HG02642 (cell line): ENCODE measurements around the gene AFF3.
"Not testable (repeated sequence)": the region's sequence is repeated elsewhere in the genome, so short reads cannot be mapped to it uniquely, and the experiment has no call there.

Source experiments
- ATAC-seq: cut with Tn5 transposase; IDR thresholded peaks from one replicate; pipeline ENCODE4 v1.9.1; 2021; ENCODE audit warnings: mild to moderate bottlenecking; ENCODE audit not compliant: unreplicated experiment, poor library complexity

AFF3 gene

GRCh38 chr2:99948010-99948409, 194.4 kb downstream of the AFF3 start:
- no peak for ATAC-seq

GRCh38 chr2:99947366-99947765, 195.0 kb downstream of the AFF3 start:
- not testable (repeated sequence) for ATAC-seq

- no peak for ATAC-seq
Measured at GRCh38 chr2:99944019-99944418, 198.4 kb downstream of the AFF3 start.

DNA sequence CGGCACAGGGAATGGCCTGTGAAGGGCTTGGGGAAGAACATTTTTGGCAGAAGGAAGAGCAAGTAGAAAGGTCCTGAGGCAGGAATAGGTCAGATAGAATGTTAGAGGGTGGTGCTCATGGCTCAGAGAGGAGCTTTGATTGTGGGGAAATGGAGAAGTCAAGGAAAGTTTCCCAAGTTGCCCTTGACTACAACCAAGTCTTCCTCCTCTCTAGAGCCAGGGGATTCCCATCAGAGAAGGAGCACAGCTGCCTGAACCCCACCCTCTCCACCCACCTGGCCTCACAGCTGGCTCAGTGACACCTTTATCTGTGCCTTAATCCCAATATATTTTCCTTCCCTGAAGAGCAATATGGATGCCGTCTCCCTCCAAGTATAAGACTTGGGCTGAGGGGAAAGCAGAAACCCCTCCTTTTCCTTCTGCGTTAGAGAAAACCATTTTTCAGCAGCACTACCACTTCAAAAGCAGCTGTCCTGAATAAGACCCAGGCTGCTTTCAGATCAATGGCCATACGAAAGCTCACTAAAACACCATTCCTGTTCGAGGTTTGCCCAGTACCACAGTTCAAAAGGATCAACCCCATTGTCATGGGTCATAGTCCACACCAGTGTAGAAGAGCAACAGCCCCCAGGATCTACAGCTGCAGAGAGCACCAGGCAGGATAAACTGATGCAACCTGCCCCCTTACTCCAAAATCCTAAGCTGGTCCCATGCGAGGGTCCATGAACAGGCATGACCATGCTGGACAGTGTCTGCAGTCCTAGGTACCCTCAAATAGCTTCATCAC, 199.6 kb downstream of the AFF3 start:
- ATAC-seq: no peak

GRCh38 chr2:99940963-99941362, 201.4 kb downstream of the AFF3 start:
- no peak for ATAC-seq

DNA sequence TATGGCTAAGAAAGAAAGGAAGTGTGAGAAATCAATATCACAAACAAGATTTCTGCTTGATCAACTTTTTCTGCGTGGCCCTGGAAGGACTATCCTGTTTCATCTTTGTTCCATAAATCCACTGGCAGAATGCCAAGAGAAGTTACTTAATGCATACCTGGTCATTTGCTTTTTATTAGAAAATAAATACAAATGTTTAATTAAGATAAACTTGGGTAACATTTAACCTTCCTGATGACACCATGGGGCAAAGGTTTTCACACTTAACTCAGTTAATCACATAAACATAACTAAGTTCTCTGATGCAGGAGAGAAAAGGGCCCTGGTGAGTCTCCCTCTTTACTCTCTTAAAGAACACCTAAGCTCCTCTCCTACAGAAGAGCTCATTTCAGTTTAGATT, 203.3 kb downstream of the AFF3 start:
- ATAC-seq: no peak

DNA sequence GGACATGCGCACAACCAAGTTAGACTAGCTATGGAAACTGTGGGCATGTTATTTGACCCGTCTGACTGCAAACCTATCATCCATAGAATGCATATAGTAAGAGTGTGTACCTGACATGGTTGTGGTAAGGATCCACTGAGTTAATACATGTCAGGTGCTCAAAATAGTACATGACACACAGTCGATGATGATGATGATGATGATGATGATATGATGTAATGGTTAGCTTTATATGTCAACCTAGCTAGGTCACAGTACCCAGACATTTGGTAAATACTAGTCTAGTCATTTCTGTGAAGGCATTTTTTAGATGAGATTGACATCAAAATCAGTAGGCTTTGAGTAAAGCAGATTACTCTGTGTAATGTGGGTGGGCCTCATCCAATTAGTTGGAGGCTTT, 204.1 kb downstream of the AFF3 start:
- ATAC-seq: no peak

DNA sequence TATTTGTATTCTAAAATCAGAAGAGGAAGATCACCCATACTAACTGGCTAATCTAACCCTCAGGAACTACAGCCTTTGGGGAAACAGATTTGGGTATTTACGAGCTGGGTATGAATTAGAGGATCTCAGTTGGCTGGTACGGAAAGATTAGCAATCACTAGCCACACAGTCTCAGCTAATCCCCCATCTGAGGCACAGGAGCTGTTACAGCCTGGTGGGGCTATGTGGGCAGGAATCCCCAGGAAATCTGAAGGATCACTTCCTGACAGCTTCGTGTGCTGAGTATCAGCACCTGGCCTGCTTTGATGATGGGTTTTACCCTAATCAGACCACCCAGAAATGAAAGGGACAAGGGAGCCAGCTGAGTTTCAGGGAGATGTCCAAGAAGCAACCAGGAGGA, 206.3 kb downstream of the AFF3 start:
- ATAC-seq: no peak

DNA sequence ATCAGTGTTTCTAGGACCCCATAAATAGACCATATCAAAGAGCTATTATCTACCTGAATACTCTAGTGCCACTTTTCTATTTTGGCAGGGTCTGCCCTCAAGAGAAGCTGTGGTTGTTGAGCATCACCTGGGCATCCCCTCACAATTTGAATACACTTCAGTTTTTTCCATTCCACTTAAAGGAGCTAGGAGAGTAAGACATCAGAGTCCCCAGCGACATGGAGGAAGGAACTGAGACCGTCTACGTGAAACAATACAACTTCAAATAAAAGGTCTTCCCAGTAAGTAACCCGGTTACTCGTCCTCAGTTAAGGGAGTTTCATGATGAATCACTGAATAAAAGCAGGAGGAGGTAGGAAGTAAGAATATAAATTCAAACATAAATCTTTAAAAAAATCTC, 206.7 kb downstream of the AFF3 start:
- no peak for ATAC-seq

DNA sequence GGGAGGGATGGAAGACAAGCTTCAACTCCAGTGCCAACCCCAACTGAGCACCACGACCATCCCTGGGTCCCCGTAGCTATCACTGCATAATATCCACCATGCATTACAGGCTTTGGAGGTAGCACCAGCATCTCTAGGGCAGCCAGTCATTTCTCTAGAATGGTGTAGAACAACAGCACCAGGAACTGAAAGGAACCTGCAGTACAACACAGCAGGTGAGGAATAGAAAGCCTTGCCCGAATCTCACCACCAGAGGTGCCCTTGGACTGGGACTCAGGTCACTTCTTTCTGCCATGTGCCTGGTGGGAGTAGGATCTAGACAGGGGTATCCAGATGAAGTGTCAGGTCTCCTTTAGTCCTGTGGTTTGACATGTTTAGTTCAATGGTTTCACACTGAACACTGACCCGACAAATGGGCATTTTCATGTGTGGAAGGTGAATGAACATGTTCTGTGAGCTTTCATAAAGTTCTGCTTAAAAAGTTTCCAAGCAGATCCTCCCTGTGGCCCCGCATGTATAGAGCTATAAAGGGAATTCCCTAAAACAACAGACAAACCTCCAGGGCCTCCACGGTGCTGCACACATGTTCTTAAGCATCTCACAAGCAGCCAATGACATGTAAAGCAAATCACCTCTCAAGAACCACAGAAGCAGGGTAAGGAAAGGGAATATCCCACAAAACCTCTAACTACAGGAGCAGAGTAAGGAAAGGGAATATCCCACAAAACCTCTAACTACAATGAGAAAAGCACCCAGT, 208.3 kb downstream of the AFF3 start:
- ATAC-seq: no peak

DNA sequence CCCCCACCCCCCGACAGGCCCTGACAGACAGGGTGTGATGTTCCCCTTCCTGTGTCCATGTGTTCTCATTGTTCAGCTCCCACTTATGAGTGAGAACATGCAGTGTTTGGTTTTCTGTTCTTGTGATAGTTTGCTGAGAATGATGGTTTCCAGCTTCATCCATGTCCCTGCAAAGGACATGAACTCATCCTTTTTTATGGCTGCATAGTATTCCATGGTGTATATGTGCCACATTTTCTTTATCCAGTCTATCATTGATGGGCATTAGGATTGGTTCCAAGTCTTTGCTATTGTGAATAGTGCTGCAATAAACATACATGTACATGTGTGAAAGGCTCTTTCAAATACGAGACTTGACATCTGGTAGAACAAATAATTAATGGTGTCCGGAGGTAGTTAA, 208.9 kb downstream of the AFF3 start:
- not testable (repeated sequence) for ATAC-seq

DNA sequence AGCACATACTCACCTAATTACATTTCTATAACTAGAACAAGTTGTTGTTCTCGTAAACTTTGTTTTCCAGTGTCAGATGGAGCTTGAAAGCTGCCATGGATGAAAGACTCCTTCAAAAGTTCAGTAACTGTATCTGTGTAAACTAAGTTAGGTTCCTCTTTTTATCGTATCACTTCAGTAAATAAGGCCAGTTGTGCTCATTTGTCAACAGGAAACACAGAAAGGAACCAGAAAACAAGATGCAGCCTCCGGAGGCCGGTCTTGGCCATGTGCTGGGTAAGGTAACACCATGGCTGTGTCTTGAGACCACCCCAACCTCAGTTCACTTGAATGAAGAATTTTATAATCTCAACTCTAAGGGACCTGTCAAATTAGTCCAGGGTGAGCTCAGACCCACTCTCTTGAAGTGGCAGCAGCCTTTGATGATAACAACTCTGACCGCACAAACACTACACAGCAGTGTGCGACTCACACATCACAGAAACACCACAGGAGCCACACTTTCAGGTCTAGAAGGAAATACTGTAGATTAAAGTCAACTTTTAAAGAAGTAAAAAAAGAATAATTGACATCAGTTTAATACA, 213.8 kb downstream of the AFF3 start:
- ATAC-seq: no peak

DNA sequence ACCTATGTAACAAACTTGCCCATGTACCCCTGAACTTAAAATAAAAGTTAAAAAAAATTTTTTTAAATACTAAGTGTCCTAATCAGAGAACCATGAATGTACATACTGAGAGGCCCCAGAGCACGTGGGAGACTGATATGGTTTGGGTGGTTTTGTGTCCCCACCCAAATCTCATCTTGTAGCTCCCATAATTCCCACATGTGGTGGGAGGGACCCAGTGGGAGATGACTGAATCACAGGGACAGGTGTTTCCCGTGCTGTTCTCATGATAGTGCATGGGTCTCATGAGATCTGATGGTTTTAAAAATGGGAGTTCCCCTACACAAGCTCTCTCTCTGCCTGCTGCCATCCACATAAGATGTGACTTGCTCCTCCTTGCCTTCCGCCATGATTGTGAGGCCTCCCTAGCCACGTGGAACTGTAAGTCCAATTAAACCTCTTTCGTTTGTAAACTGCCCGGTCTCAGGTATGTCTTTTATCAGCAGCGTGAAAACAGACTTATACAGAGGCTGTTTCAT, 214.6 kb downstream of the AFF3 start:
- not testable (repeated sequence) for ATAC-seq

GRCh38 chr2:99926986-99927385, 215.4 kb downstream of the AFF3 start:
- ATAC-seq: no peak

DNA sequence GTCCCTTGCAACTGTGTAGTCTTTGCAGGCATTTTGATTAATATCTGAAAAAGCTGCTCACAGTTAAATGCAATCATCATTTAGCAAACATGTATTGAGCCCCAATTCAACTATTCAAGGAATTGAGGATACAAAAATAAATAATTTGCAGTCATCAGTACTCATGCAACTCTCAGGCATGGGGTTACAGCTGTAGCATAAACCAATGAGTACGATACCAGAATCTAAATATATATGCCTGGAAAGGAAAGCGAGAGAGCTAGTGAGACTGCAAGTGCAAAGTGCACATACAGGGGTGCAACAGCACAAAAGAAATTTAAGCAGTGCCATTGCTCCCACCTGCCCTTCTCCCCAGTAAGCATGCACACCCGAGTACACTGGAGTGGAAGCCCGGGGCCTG, 216.4 kb downstream of the AFF3 start:
- ATAC-seq: no peak

GRCh38 chr2:99922664-99923063, 219.7 kb downstream of the AFF3 start:
- ATAC-seq: no peak

- no peak for ATAC-seq
Measured at GRCh38 chr2:99921903-99922302, 220.5 kb downstream of the AFF3 start.

GRCh38 chr2:99918389-99918788, 224.0 kb downstream of the AFF3 start:
- ATAC-seq: no peak

DNA sequence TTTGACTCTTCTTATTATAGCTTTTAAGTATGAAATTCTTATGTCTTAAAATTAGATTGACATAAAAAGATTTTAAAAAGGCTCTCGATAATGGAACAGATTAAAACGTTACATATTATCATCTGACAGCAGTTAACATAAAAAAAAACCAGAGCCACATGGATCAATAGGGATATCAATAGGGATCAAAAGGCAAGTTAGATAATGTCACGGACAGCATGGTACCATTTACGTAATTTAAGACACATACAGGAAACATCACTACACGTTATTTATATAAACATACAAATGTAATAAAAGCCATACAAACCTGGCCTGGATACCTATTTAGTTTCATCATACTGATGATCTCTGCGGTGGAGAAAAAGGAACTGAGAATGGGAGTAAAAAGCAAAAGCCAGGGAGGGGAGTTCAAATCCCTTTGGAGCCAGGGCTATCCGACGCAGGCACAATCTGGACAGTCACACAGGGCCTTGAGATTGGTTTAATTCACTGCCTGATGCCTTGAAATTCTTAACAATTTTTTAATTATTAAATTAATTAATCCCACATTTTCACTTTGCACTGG, 227.2 kb downstream of the AFF3 start:
- no peak for ATAC-seq

- no peak for ATAC-seq
Measured at GRCh38 chr2:99911736-99912135, 230.7 kb downstream of the AFF3 start.

- no peak for ATAC-seq
Measured at GRCh38 chr2:99910902-99911301, 231.5 kb downstream of the AFF3 start.
